GM12875 (cell line): ENCODE results near the gene LRRK1.

Experiments
- H3K4me3 ChIP-seq: one replicate; pipeline ENCODE4 v1.5.1; 2011; ENCODE audit warnings: low read depth, low read length, control low read depth
- CTCF ChIP-seq: IDR thresholded peaks from 2 replicates; pipeline ENCODE4 v1.5.1; 2011; ENCODE audit warnings: low read depth, mild to moderate bottlenecking, control low read depth, inconsistent platforms, low read length, moderate library complexity, borderline replicate concordance; ENCODE audit not compliant: insufficient read depth

Gene LRRK1

GRCh38 chr15:101006931-101007691 lies 88.0 kb downstream of the LRRK1 start:
- H3K4me3 ChIP-seq: no peak overlapping the region
- TF ChIP-seq CTCF: peak; percentile 81

DNA sequence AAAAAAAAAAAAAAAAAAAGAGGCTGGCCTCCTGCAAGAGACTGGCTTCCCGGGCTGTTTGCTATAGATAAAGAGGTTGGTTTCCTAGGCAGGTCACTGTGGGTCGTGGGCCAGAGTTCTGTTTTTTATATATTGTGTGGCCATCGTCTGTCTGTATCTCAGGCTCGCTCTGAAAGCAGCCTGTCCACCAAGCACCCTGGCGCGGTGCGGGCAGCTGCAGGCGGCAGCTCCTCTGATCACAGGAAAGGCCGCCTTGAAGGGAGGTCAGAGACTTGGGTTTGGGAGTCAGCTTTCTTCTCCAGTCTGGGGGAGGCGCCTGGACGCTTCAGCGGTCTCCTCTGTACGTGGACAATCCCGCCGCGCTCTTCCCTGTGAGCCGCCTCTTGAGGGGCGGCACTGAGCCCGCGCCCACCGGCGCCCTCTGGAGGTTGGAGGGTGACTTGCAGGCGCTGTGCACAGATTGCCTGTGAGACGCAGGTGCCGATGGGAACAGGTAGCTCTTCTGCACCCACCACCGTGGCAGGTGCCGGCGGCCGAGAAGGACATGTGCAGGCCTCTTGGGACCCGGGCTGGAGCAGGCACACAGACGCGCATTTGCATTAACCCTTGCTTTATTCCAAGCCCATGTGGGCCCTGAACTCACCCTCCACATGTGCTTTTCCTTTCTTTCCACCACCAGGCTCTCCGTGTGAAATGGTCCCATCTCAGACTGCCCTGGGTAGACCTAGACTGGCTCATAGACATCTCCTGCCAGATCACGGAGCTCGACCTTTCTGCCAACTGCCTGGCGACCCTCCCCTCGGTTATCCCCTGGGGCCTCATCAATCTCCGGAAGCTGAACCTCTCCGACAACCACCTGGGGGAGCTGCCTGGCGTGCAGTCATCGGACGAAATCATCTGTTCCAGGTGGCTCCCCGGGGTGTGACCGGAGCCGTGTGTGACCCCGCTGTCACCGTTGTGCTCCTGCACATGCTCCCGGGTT lies 89.3 kb downstream of the LRRK1 start:
- peak overlapping the region; percentile 22 for H3K4me3 ChIP-seq
- TF ChIP-seq CTCF: peak; percentile 100

- TF ChIP-seq CTCF: no peak
- no peak overlapping the region for H3K4me3 ChIP-seq
Observed at GRCh38 chr15:101009176-101009575, 90.0 kb downstream of the LRRK1 start.

DNA sequence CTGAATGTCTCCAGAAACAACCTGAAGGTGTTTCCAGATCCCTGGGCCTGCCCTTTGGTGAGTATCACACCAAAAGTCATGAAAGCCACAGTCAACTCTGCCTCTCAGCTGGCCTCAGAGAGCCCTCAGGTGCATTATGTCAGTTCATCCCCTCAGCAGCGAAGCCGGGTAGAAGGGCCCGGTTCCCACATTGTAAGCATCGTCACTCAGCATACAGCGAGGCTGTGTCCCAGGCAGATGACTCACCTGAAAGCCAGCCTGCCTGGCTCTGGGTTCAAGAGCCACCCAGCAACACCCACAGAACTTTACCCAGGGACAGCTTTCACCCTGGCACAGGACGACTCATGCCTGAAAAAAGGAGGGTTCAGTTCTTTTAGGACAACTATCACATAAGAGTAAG lies 91.6 kb downstream of the LRRK1 start:
- TF ChIP-seq CTCF: no peak
- no peak overlapping the region for H3K4me3 ChIP-seq

DNA sequence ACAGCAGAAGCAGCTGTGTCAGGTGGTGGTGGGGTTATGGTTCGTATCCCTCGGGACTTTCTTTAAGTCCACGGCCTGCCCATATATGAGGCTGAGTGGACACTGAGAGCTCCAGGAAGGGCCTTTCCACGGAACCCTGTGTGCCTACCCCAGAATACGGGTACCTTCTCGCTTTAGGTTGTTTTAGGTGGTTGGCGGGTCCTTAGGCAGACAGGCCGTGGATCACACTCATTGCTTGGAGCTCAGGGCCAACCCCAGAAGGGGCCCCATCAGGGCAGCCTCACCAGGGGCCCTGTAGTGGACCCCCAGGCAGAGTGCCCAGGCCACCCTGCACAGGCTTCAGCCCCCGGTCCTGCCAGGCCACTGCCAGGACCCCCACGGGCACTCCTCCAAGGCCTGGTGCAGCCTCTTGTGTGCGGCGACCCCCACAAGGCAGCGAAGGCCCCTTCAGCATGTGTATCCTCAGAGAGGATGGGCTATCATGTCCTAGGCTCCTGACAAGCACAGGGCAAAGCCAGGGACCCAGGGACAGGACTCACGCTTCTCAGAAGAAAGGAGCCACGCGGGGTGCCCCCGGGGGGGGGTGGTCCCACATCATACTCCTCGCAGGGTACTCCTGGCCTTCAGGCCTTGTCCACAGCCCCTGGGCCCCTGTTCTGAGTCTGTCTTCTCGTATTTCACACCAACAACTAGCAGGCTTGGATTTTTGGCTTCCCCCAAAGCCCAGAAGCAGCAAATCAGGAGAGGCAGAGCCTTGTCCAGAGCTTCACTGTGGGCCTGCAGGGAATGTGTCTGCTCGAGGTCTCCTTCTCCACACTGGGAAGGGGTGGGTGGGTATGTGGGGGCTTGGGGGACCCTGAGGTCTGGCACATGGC lies 93.4 kb downstream of the LRRK1 start:
- no peak for TF ChIP-seq CTCF
- H3K4me3 ChIP-seq: no peak overlapping the region

- H3K4me3 ChIP-seq: no peak overlapping the region
- no peak for TF ChIP-seq CTCF
Observed at GRCh38 chr15:101013201-101013550, 94.0 kb downstream of the LRRK1 start.
